ACC112 (cell line): ENCODE data around the gene SPSB3.
A peak's percentile ranks its signal among the peaks of the same experiment; 100 is the strongest.

ENCODE experiments used
- H2AFZ ChIP-seq: fragments of 200-600 bp; sonication (generic); one replicate; pipeline ENCODE4 v1.6.0; 2017; ENCODE audit warnings: antibody characterized with exemption, low read length; ENCODE audit not compliant: unreplicated experiment
- H3K27ac ChIP-seq: fragments of 200-600 bp; sonication (generic); 2 replicates; pipeline ENCODE4 v1.5.1; 2014; ENCODE audit warnings: low read depth, mild to moderate bottlenecking, antibody characterized with exemption, low read length, moderate library complexity
- H3K27me3 ChIP-seq: fragments of 200-600 bp; sonication (generic); 2 replicates; pipeline ENCODE4 v1.6.1; 2014; ENCODE audit warnings: mild to moderate bottlenecking, antibody characterized with exemption, low read length, moderate library complexity, mixed read lengths; ENCODE audit not compliant: insufficient read depth
- H3K36me3 ChIP-seq: fragments of 200-600 bp; sonication (generic); 2 replicates; pipeline ENCODE4 v1.6.1; 2016; ENCODE audit warnings: mild to moderate bottlenecking, antibody characterized with exemption, low read length, moderate library complexity, mixed read lengths; ENCODE audit not compliant: insufficient read depth
- H3K4me1 ChIP-seq: fragments of 200-600 bp; sonication (generic); one replicate; pipeline ENCODE4 v1.6.1; 2016; ENCODE audit warnings: low read length, mixed read lengths; ENCODE audit not compliant: insufficient read depth, unreplicated experiment, control insufficient read depth
- H3K4me3 ChIP-seq: fragments of 200-600 bp; sonication (generic); 2 replicates; pipeline ENCODE4 v1.5.1; 2014; ENCODE audit warnings: mild to moderate bottlenecking, low read depth, low read length
- H3K79me2 ChIP-seq: fragments of 200-600 bp; sonication (generic); one replicate; pipeline ENCODE4 v1.6.0; 2016; ENCODE audit warnings: low read length; ENCODE audit not compliant: control insufficient read depth, unreplicated experiment, insufficient read depth

SPSB3 gene

DNA sequence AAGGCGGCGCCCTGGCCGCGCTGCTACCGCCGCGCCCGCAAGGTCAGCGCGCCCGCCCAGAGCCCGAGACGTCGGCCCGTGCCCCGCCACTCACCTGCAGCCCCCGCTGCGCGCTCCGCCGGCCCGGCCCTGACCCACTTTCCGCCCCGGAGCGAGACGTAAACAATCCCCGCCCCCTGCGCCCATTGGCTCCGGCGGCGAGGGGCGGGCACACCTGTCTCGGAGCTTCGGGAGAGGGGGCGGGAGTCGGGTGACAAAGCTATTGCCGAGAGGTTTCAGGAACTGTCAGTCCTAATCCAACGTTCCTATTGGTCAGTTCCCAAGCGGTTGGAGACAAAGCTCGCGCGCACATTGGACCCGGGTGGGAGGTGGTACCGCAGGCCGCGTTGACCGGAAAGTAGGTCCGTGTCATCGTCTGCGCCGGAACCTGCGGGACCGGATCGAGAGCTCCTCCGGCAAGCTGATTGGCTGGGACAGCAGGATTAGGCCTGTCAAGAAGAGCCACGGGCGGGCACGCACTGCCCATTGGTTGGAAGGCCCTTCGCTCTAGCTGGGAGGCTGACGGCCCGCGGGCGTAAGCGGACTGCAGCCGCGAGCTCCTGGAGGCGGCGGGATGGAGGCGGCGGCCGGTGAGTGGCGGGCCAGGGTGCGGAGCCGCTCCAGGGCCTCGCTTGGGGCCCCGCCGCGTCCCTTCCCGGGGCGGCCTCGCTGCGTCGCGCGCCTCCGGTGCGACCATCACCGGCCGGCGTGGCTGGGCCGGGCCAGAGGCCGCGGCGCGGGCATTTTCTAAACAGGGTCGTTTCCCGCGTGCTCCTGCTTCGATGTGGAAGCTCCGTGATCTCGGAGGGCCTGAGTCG, at the start of gene SPSB3, which contains the start of gene NUBP2:
SPSB3 (minus strand) TSS at position 164 of the 857 bp plus-strand sequence. CDS start 1,088 bp downstream, outside the sequence.
NUBP2 (plus strand) TSS at position 553 of the 857 bp plus-strand sequence; CDS start at position 614, 61 bp downstream.
- Histone ChIP-seq H3K27me3 (no peaks in the 10 kb centered on the region), H2AFZ (peak within 1 kb of the TSS; percentile 91), H3K4me3 (peak within 1 kb of the TSS; percentile 92), H3K4me1 (peaks cover 11% of the 10 kb centered on the region), H3K79me2 (peaks cover 38% of the 10 kb centered on the region), H3K27ac (peak within 1 kb of the TSS; percentile 15; the same call in 1 of the 2 replicates), H3K36me3 (no peaks in the 10 kb centered on the region)

DNA sequence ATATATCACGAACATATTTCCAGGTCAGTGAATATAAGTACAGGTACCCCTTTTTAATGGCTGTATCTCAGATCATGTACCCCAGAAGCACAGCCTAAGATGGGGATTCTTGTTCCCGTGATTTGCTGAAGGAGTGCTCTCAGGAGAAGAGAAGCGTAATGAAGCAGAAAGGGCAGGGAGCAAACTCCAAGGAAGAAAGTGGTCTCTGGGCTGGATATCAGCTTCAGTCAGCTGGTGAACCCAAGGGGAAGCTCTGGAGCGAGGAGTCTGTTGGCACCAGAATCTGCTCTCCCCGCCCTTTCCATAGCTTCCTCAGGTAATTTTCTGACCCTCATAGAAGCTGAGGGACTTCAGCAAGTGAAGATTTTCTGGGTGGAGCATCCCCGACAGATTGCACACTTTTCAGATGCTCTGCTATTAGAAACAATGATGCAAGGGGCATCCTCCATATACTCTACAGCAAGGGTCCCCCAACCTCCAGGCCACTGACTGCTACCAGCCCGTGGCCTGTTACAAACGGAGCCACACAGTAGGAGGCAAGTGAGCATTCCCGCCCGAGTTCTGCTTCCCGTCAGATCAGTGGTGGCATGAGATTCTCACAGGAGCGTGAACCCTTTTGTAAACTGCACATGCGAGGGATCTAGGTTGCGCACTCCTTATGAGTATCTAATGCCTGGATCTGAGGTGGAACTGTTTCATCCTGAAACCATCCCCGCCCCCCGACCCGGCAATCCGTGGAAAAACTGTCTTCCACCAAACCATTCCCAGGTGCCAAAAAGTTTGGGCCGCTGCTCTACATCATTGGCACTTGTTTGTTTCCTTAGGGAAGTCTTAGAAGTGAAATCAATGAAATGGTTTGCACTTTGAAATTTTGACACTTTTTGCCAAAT, 49.1 kb upstream of the SPSB3 start:
- H3K79me2 ChIP-seq = peaks cover 38% of the 10 kb centered on the region
- no peak overlapping the region for H3K27ac ChIP-seq
- peaks cover 17% of the 10 kb centered on the region for H3K4me1 ChIP-seq
- H2AFZ ChIP-seq = no peak overlapping the region
- peaks cover 4% of the 10 kb centered on the region; the same call in 1 of the 2 replicates for H3K36me3 ChIP-seq
- no peak overlapping the region for H3K4me3 ChIP-seq
- no peaks in the 10 kb centered on the region for H3K27me3 ChIP-seq

DNA sequence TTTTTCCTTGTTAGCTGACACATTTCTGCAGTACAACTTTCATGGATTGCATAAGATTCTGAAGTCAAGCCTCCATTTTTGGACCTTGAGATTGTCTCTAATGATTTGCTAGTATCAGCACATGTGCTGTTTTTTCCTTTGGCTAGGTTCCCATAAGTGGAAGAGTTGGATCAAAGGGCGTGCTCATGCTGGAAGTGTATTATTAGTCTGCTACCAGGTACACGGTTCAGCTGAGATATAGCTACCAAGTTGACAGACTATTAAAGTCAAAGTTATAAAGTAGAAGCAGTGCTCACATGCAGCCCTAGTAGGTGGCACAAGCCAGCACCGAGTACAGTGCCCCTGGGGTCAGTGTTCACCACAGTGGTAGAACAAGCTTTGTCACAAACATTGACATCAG, 47.8 kb upstream of the SPSB3 start:
- Histone ChIP-seq H3K27ac (no peak overlapping the region), H2AFZ (no peak overlapping the region), H3K4me1 (peaks cover 23% of the 10 kb centered on the region), H3K36me3 (peaks cover 4% of the 10 kb centered on the region; the same call in 1 of the 2 replicates), H3K79me2 (peaks cover 38% of the 10 kb centered on the region), H3K27me3 (no peaks in the 10 kb centered on the region), H3K4me3 (peak overlapping the region; percentile 34; the same call in 1 of the 2 replicates)

DNA sequence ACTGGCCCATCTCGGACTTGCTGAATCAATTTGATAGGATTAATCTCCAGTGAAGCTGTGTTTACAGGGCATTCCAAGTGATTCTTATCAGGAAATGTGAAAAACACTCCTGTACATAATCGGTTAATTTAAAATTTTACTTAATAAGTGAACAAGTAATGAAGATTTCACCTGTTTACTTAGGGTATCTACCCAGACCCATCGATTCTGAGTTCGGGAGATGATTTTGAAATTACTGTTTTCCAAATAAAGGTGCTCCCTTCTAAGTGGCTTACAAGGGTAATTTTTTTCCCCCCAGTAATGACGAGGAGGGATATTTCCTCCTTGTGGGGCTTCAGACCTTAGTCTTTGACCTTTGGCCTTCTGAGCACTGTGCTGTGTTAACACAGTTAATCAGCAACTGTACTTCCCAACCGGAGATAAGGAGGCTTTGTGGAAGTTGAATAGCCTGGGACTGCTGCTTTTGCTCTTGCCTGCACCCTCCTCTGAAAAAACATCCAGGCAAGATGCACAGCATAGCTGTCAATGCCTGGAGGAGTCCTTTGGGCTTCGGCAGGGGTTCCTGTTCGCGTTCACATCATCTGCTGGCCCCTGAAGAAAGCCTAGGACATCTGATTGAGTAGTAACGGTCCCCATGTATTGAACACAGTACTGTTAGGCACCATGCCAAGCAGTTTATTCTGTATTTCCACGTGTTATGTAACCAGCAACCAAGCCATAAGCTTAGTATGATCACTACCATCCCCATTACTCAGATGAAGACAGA, 46.5 kb upstream of the SPSB3 start:
- peaks cover 38% of the 10 kb centered on the region for H3K79me2 ChIP-seq
- H3K27me3 ChIP-seq = no peaks in the 10 kb centered on the region
- H3K4me1 ChIP-seq = peaks cover 23% of the 10 kb centered on the region
- H3K36me3 ChIP-seq = peaks cover 4% of the 10 kb centered on the region; the same call in 1 of the 2 replicates
- H3K4me3 ChIP-seq = peak overlapping the region; percentile 86
- H3K27ac ChIP-seq = no peak overlapping the region
- H2AFZ ChIP-seq = no peak overlapping the region

DNA sequence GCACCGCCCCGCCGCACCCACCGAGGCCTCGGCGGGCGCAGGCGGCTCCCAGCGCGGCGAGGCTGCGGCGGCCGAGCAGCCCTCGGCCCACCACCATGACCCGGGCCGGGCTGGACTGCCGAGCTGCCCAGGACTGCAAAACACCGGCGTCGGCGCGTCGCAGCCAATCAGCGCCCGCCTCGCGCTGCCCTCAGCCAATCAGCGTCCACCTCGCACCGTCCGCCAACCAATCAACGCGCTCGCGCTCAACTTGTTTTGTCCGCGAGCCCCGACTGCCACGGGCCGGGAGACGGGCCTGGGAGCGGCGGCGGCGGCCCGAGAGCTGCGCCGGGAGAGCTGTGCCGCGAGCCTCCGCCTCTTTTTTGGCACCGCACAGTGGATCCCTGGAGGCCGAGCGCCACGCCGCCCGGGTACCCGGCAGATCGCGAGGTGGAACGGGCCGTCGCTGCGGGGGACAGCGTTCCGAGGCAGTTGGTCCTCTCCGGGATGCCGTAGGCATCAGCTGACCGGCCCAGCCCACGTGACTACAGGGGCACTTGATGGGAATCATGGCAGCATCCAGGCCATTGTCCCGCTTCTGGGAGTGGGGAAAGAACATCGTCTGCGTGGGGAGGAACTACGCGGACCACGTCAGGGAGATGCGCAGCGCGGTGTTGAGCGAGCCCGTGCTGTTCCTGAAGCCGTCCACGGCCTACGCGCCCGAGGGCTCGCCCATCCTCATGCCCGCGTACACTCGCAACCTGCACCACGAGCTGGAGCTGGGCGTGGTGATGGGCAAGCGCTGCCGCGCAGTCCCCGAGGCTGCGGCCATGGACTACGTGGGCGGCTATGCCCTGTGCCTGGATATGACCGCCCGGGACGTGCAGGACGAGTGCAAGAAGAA, 44.6 kb upstream of the SPSB3 start, which contains the start of the genes FAHD1 and HAGH:
FAHD1 (plus strand) TSS at position 516 of the 883 bp plus-strand sequence; CDS start at position 549, 33 bp downstream.
HAGH (minus strand) TSS at position 135 of the 883 bp plus-strand sequence; CDS start at position 97, 38 bp downstream.
- Histone ChIP-seq H3K4me3 (peak within 1 kb of the TSS; percentile 86), H3K27me3 (no peaks in the 10 kb centered on the region), H3K79me2 (peaks cover 38% of the 10 kb centered on the region), H2AFZ (peak within 1 kb of the TSS; percentile 84), H3K27ac (peak within 1 kb of the TSS; percentile 63), H3K36me3 (peaks cover 4% of the 10 kb centered on the region; the same call in 1 of the 2 replicates), H3K4me1 (peaks cover 23% of the 10 kb centered on the region)

DNA sequence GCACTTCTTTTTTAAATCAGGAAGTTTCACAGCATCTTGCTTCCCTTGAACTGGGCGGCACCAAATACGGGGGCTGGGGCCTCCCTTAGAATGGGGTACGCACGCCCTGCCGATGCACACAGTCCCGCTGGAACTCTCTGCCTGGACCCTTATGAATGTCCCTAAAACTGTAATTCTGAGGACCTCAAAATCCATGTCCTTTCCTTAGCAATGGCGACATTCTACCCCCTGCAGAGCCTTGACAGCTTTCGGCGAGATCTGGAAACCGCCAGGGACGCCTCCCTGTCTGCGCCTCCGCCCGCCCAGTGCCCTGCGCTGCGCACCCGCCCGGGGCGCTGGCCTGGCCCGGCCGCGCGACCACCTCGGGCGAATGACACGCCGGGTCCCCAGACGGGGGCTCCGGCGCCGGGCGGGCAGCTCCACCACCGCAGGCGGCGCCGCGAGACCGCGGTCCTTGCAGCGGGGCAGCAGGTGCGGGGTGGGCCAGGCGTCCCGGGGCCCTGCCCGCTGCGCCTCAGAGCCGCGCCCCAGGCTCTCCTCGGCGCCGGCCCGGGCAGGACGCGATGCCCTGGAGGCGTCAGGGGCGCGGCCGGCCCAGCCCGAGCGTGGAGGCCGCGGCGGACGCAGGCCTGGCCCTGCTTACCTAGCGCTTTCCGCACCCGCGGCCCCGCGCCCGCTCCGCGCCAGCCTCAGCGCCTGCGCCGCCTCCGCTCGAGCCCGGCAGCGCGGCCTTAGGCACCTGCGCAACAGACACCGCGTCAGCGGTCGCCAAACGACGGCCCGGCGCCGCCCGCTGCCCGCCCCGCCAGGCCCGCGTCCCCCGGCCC, 43.7 kb upstream of the SPSB3 start:
- H3K27me3 ChIP-seq = no peaks in the 10 kb centered on the region
- H3K79me2 ChIP-seq = peaks cover 36% of the 10 kb centered on the region
- peak overlapping the region; percentile 84 for H2AFZ ChIP-seq
- H3K4me1 ChIP-seq = peaks cover 23% of the 10 kb centered on the region
- H3K36me3 ChIP-seq = peaks cover 4% of the 10 kb centered on the region; the same call in 1 of the 2 replicates
- H3K27ac ChIP-seq = no peak overlapping the region
- H3K4me3 ChIP-seq = peak overlapping the region; percentile 86

DNA sequence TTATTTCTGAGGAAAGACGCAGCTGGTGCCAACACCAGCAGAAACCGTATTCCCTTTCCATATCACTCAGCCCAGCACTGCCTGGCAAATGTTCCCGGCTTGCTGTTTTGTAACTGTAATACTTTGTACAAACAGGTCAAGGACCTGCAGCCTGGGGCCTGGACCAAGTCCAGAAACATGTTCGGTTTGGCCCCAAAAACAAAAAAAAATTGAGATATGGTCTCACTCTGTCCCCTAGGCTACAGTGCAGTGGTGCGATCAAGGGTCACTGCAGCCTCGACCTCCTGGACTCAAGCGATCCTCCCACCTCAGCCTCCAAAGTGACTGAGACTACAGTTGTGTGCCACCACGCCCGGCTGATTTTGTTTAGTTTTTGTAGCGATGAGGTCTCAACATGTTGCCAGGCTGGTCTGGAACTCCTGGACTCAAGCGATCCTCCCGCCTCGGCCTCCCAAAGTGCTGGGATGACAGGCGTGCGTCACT, 43.1 kb upstream of the SPSB3 start:
- H3K4me1 ChIP-seq = peaks cover 22% of the 10 kb centered on the region
- H3K36me3 ChIP-seq = peaks cover 4% of the 10 kb centered on the region; the same call in 1 of the 2 replicates
- H3K27me3 ChIP-seq = no peaks in the 10 kb centered on the region
- no peak overlapping the region for H3K27ac ChIP-seq
- H3K4me3 ChIP-seq = peak overlapping the region; percentile 86
- no peak overlapping the region for H2AFZ ChIP-seq
- peaks cover 30% of the 10 kb centered on the region for H3K79me2 ChIP-seq

DNA sequence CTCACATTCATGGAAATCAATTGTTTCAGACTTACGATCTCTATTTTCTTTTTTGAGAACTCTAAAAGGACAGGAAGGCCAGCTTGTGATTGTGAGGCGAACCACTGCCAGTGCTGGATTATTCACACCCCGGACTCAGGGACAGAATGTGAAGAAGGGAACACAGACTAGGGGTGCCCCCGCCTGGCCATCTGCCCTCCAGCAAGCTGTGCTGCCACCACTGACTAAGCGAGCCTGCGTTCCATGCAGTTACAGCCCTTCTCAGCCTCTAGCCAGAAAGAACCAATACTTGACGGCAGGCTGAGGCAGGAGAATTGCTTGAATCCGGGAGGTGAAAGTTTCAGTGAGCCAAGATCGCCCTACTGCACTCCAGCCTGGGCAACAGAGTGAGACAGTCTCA, 41.5 kb upstream of the SPSB3 start:
- peaks cover 15% of the 10 kb centered on the region for H3K79me2 ChIP-seq
- no peak overlapping the region for H3K4me3 ChIP-seq

More for the DNA sequence above, 41.5 kb upstream of the SPSB3 start:
- H3K36me3 ChIP-seq = no peaks in the 10 kb centered on the region
- peaks cover 10% of the 10 kb centered on the region for H3K4me1 ChIP-seq
- H3K27me3 ChIP-seq = no peaks in the 10 kb centered on the region
- H2AFZ ChIP-seq = no peak overlapping the region
- H3K27ac ChIP-seq = no peak overlapping the region
